ENCODE results near the gene RAX.

The RAX gene

DNA sequence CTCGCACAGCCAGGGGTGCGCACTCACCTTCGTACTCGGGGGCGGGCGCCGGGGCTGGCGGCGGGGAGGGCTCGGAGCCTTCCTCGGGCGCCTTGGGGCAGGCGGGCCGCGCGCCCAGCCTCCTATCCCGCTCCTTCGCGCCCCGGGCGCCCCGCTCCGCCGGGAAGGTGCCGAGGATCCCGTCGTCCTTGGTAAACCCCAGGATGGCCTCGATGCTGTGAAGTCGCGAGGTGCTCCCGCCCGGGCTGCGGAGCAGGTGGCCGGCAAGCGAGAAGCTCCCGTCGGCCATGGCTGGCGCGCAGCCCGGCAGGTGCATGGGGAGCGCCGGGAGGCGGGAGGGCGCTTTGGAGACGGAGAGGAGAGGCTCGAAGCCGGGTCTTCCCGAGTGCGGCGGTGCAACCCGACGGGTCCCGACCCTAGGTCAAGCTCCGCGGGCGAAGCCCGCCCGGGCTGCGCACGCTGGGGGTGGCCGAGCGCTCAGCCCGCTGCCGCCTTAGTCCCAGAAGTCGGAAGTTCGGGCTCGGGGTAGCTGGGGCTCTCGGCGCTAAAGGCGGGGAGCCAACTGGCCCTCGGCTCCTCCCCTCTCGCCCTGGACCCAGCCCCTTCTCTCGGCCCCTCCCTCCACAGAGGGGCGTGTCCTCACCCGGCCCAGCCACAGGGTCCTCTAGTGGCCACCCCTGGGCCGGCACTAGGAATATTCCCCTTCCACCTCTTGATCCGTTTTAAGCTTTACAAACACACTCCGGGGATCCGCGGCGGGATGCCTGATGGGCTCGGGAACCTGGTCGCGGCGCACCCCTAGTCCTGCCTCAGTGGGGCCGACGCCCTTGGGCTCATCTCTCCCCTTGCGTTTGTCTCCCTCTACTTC, at the start of gene RAX:
Gene RAX (minus strand): TSS at position 564 of the 868 bp plus-strand sequence. CDS start 248 bp downstream, at position 316.
- DNase-seq (ENCODE audit: low read depth in 2 of 2, low spot score in 1 of 2), result no peak

DNA sequence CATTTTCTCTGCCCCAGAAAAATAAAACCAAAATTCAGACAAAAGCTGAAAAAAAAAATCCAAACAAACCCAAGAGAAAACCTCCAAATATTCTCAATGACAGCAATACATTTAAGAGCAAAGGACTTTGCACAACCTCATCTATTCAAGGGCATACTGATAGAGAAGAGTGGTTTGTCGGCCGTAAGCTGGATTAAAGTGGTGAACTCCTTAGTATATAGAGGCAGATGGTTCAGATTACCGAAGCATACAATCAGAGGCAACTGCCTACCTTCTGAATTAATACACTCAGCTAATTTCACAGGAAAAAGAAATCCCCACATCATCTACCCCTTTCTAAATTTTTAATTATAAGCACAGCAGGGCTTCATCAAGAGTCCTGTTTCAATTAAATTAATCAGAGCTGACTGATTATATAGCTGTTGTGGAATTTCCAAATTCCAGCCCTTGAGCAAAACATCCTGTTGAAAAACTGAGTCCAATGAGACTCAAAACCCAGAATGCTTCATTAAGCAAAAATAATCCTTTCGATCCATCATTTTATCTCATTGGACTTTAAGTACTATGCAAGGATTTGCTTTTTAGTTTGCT, 45.3 kb upstream of the RAX start, which contains the start of gene CPLX4:
Gene CPLX4 (minus strand): TSS at position 190 of the 591 bp plus-strand sequence. CDS start 187 bp downstream, at position 3.
- no peak for DNase-seq (ENCODE audit: low read depth in 2 of 2, low spot score in 1 of 2)

GRCh38 chr18:59311631-59312030, 38.4 kb upstream of the RAX start:
- DNase-seq (ENCODE audit: low read depth in 2 of 2, low spot score in 1 of 2), result no peak

- no peak for DNase-seq (ENCODE audit: low read depth in 2 of 2, low spot score in 1 of 2)
Measured at GRCh38 chr18:59308938-59309260, 35.6 kb upstream of the RAX start.

GRCh38 chr18:59308248-59308937, 35.1 kb upstream of the RAX start:
- DNase-seq (ENCODE audit: low read depth in 2 of 2, low spot score in 1 of 2), result peak; percentile 16 to 41

GRCh38 chr18:59306640-59307039, 33.4 kb upstream of the RAX start:
- DNase-seq (ENCODE audit: low read depth in 2 of 2, low spot score in 1 of 2), result no peak

DNA sequence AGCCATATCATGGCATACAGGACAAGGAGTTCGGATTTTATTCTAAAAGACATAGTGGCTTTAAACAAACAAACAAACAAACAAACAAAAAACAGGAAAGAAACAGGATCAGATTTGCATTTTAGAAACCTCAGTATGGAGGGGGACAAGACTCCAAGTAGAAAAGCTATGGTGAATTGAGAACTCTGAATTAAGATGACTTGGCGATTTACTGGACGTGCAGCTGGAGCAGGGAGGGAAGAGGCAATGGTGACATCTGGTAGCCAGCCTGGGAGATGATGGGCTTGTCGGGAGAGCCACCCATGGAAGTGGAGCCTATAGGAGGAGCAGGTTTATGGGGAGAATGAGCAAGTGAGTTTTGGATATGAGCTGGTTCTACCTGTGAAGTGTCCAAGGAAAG, 32.0 kb upstream of the RAX start:
- DNase-seq (ENCODE audit: low read depth in 2 of 2, low spot score in 1 of 2), result no peak

DNA sequence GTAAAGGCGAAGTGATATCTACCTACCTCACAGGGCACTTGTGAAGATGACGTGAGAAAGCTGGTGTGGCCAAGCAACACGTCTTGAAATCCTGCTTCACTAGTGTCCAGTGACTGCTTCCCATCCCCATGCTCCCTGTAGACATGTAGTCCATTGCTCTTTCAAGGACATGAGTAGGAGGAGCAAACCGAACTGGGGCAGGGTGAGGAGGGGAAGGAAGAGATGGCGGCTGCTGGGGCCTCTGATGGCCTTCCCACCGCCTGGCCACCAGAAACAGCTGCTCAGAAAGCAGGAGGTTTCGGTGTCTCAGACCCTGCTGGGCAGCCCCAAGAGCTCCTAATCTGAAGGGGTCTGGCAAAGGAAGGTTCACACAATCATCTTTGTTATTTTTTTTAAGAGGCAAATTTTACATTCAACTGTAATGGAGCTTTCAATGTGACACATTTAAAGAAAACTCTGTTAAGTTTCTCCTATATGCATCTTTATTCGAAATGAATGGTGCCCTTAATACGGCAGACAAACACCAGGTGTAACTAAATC, 30.5 kb upstream of the RAX start:
- no peak for DNase-seq (ENCODE audit: low read depth in 2 of 2, low spot score in 1 of 2)

DNA sequence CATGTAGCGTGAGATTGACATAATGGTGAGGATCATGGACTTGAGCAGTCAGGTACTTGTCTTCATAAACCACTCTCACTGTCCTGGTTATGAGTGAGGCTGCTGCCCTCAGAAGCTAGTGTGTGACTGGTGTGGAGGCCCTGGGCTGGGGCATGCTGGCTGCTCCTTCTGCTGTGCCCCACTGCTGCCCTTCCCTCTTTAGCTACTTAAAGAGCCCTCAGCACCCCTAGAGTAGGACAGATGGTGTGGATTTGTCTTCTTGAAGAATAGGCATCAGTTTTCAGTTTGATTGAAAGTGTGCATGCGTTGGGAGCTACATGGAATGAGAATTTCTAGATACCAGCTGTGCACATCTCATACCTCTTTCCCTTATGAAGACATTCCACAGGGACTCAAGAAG, 29.8 kb upstream of the RAX start:
- DNase-seq (ENCODE audit: low read depth in 2 of 2, low spot score in 1 of 2), result no peak

DNA sequence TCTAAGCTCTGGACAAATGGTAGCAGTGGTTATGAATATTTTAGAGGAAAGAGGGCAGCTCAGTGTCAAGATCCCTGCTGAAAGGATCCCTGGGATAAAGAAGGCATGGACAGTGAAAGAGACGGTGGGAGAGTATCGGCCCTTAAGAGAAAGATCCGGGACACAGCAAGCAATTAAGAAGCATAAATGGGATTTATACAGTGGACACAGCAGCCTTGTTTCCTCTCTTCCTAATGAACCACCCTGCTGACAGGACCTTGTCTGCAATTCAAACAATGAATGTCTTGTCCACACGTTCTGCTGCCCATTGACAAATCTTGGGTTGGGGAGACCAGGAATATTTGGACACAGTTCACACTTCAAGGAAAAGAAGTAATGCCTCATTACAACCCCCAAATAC, 28.7 kb upstream of the RAX start:
- DNase-seq (ENCODE audit: low read depth in 2 of 2, low spot score in 1 of 2), result no peak

- no peak for DNase-seq (ENCODE audit: low read depth in 2 of 2, low spot score in 1 of 2)
Measured at GRCh38 chr18:59300676-59301285, 27.5 kb upstream of the RAX start.

DNA sequence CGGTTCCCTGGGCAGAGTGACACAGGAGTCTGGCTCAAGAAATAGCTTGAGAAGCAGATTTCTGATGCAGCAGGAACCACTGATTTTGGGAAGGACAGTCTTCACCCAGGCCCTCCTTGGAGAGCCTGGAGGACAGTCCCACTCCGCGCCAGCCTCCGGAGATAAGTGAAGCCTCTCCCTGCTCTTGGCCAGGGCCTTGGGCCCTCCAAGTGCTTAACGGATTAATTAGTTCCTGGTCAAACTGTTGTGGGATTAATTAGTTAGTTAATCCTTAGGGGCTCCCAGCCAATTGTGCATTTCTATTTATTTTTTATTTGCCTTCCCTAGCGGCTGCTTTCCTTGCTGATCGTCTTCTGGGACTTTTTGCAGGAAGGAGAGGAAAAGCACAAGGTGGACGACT, 25.6 kb upstream of the RAX start:
- DNase-seq (ENCODE audit: low read depth in 2 of 2, low spot score in 1 of 2), result no peak

DNA sequence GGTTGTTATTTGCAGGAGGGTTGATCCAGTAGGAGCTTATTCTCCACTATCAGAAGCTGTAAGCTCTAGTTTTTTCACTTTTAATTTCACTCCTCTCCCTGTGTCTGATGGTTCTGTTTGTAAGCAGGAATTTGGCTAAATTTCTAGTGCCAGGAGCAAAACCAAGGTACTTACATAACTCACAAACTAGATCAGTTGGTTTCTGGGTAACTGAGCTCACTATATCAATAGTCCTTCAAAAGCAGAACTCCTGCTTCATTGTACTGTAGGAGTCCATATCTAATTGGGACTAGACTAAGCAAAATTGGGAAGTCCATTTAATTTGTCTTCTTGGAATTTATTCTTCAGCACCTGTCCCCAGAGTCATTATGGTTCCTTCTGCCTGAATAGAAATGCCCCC, 20.1 kb upstream of the RAX start:
- no peak for DNase-seq (ENCODE audit: low read depth in 2 of 2, low spot score in 1 of 2)

DNA sequence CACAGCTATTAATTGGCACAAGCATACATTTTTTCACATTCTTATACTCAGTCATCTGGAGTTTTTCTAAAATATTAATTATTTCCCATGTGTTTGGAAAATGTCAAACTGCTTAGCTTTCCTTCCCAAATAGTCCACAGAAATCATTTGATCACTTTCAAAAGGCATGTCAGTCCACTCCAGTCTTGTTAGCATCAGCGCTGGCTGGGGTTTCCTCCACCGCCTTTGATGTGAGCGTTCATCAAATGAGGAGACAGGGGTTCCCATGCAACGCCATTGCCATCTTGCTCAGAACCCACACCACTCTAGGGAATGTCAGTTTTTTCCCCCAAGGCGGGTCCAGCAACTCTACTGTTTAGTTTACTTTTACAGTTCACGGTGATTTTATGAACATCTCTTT, 13.1 kb upstream of the RAX start:
- no peak for DNase-seq (ENCODE audit: low read depth in 2 of 2, low spot score in 1 of 2)

- no peak for DNase-seq (ENCODE audit: low read depth in 2 of 2, low spot score in 1 of 2)
Measured at GRCh38 chr18:59282341-59282740, 9.1 kb upstream of the RAX start.

DNA sequence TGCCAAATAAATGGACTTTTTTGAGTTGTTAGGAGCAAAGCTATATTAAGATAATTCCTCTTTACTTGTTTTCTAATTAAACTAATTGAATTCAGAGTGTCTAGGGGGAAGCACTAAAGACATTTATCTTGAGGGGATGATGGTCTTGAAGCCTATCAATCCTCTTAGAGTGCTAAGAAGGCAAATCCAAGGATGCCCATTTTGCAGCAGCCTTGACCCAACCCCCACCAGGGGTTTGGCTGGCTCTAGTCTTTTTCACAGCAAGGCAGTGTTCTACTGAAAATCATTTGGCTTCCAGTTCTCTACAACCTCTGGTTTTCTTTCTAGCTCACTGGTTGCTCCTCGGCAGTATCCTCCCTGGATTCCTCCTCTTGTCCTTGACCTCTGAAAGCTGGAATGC, 6.5 kb upstream of the RAX start:
- no peak for DNase-seq (ENCODE audit: low read depth in 2 of 2, low spot score in 1 of 2)

DNA sequence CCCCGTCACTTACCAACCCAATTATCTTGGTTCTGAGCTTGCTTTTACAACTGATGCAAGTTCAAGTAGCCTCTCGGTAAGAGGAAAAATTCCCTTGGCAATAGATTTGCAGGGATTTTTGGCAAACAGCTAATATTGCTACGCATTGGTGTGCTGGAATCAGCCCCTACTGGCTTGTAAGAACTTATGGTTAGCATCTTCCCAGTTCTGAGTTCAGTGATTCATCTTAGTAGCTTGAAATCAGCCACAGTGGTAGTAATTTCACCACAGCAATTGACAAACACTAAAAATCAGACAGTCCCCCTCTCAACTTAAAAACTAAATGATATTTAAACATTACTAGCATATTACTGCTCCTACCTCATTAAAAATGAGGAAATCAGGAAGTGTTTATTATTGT, 5.9 kb upstream of the RAX start:
- no peak for DNase-seq (ENCODE audit: low read depth in 2 of 2, low spot score in 1 of 2)

DNA sequence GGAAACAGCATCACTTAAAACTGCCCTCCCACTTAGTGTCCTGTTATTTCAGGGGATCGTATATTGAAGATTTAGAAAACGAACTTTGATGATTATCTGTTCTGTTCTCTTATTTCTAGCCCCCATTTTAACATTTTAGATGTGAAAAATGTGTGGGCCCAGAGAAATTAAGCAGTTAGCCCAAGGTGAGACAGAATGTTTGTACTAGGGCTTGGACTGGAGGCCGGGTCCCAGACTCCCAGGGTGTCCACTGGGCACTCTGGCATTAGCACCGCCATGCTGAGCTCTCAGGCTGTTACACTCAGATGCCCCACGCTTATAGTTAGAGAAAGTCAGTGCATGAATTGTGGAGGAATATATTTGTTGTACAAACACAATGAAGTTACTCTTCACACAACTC, 5.5 kb upstream of the RAX start:
- DNase-seq (ENCODE audit: low read depth in 2 of 2, low spot score in 1 of 2), result no peak

- DNase-seq (ENCODE audit: low read depth in 2 of 2, low spot score in 1 of 2), result no peak
Measured at GRCh38 chr18:59276047-59276446, 2.8 kb upstream of the RAX start.

DNA sequence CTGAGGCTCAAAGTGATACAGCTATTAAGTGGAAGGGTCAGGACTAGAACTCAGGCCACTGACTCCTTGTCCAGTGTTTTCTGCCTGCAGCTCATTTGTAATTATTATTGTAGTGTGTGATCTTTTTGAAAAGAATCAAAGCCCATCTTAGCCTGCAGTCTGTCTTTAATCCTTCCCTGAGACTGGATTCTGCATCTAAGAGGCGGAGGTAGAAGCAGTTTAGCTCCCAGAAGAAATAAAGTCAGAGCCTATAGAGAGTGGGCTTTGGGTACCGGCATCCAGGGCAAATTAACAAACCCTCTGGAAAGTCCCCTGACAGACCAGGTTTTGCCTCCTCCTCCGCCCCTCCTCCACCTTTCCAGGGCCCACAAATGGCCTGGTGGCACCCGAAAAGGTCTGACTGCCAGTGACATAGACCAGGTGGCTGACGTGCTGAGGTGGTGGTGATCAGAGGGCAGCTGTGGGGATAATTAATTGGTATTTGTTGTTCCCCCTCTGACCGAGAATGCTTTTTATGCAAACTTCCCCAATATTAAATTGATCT, 2.2 kb upstream of the RAX start:
- DNase-seq (ENCODE audit: low read depth in 2 of 2, low spot score in 1 of 2), result no peak

DNA sequence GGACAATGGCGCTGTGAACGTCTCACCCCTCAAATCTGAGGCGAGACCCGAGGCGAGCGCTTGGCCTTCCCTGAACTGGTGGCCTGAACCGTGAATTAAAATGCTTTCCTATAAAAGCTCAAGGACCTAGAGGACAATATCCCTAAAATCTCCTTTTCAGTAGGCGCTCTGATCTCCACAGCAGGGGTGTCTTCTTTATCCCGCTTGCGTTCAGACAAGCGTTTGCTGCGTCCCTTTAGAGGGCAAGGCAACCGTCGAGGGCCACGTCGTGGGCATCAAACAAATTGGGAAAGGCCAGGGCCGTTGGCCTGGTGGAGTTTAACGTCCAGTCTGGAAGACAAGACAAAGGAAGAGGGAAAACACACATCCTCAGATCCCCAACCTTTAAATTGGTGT, 1.3 kb upstream of the RAX start:
- DNase-seq (ENCODE audit: low read depth in 2 of 2, low spot score in 1 of 2), result no peak
